K562 (cell line): ENCODE measurements around the gene ABCD3. TPM values are rescaled to one million over a fixed set of nuclear protein-coding genes. Genes with fewer than 3 reads are reported as not detected.

Source experiments
- KLF13 ChIP-seq: fragments of 450-650 bp; IDR thresholded peaks from 2 replicates; pipeline ENCODE4 v1.6.1; 2016; ENCODE audit warnings: missing genetic modification characterization, low read depth, mild to moderate bottlenecking, missing compliant biosample characterization, moderate library complexity, borderline replicate concordance
- LARP7 ChIP-seq: fragments of 450-650 bp; IDR thresholded peaks from 2 replicates; pipeline ENCODE4 v1.6.1; 2016
- OTX1 ChIP-seq: fragments of 450-650 bp; formaldehyde crosslinking; IDR thresholded peaks from 2 replicates; pipeline ENCODE4 v1.4.0; 2022; ENCODE audit warnings: mild to moderate bottlenecking
- PRMT5 ChIP-seq: sonication (generic); formaldehyde crosslinking; IDR thresholded peaks from 2 replicates; pipeline ENCODE4 v1.5.0; 2020; ENCODE audit warnings: missing genetic modification reagents
- RBM25 ChIP-seq: fragments of 200-400 bp; formaldehyde crosslinking; IDR thresholded peaks from 2 replicates; pipeline ENCODE4 v1.6.1; 2018; ENCODE audit warnings: low read length, low read depth, moderate library complexity; ENCODE audit not compliant: severe bottlenecking
- SIN3A ChIP-seq, 2 experiments: fragments of 150-350 bp in 1 of 2; IDR thresholded peaks; 2 replicates each; pipeline ENCODE4 v1.6.1; 2011 to 2016; ENCODE audit warnings: borderline replicate concordance in 2 of 2, low read depth in 2 of 2, low read length in 2 of 2, mild to moderate bottlenecking in 2 of 2, moderate library complexity in 2 of 2; ENCODE audit not compliant: control insufficient read depth in 1 of 2
- SMARCE1 ChIP-seq: fragments of 450-650 bp; IDR thresholded peaks from 2 replicates; pipeline ENCODE4 v1.7.1; 2016; ENCODE audit warnings: mild to moderate bottlenecking
- TFAM ChIP-seq: fragments of 250-450 bp; sonication (Bioruptor Pico); conservative IDR thresholded peaks from 2 replicates; pipeline ENCODE4 v1.5.0; 2021; ENCODE audit warnings: mild to moderate bottlenecking, moderate library complexity
- ZNF444 ChIP-seq: fragments of 250-450 bp; sonication (Bioruptor Pico); IDR thresholded peaks from 2 replicates; pipeline ENCODE4 v1.4.0; 2020; ENCODE audit warnings: mild to moderate bottlenecking, moderate library complexity
- ZNF668 ChIP-seq: fragments of 250-450 bp; sonication (Bioruptor Pico); IDR thresholded peaks from 2 replicates; pipeline ENCODE4 v1.8.0; 2022; ENCODE audit warnings: mild to moderate bottlenecking, inconsistent platforms
- polyA plus RNA-seq, 8 experiments: library from polyadenylated mRNA; depleted of rRNA in 4 of 8; stranded (reverse) in 5 of 8; unstranded in 3 of 8; fragments of >200 nt; fragmentation: Nextera tagmentation in 2 of 8; fragmentation: Illumina TruSeq in 1 of 8; extraction: Ambion mirVana in 2 of 8; extraction: Trizol in 1 of 8; gene quantifications; 2 replicates each; pipeline versions ENCODE4 v1.2.1 to v1.2.3, GENCODE V29; 2011 to 2014; ENCODE audit warnings: inconsistent platforms in 1 of 8, missing spikeins in 1 of 8
- total RNA-seq, 7 experiments: library from RNA; depleted of rRNA in 6 of 7; stranded (reverse); fragments of >200 nt in 6 of 7; fragmentation: Illumina TruSeq in 2 of 7; extraction: Trizol in 2 of 7; gene quantifications; 2 replicates each; pipeline versions ENCODE4 v1.2.1 to v1.2.3, GENCODE V29; 2011 to 2021; ENCODE audit warnings: low replicate concordance in 1 of 7
- TF ChIP-seq, protein P1 (sequence below): fragments of 250-450 bp; sonication (Bioruptor Pico); IDR thresholded peaks from 2 replicates; pipeline ENCODE4 v1.8.0; 2021; ENCODE audit warnings: moderate library complexity, mild to moderate bottlenecking, inconsistent platforms
- TF ChIP-seq, protein P2 (sequence below), 2 experiments: fragments of 450-650 bp; IDR thresholded peaks; 2 replicates each; pipeline ENCODE4 v1.6.1; 2016; ENCODE audit warnings: mild to moderate bottlenecking in 2 of 2, borderline replicate concordance in 1 of 2, low read depth in 1 of 2, moderate library complexity in 1 of 2
- TF ChIP-seq, protein P3 (sequence below), 2 experiments: IDR thresholded peaks; 2 replicates each; pipeline ENCODE4 v1.6.1; 2012; ENCODE audit warnings: improper control_type of control experiment in 2 of 2, low read depth in 2 of 2, low read length in 2 of 2, borderline replicate concordance in 1 of 2
- TF ChIP-seq, protein P4 (sequence below), 2 experiments: fragments of 450-650 bp in 1 of 2; sonication (generic) in 1 of 2; formaldehyde crosslinking in 1 of 2; IDR thresholded peaks in 1 of 2; conservative IDR thresholded peaks in 1 of 2; 2 replicates each; pipeline versions ENCODE4 v1.6.1 to v1.8.1; 2016 to 2023; ENCODE audit warnings: mild to moderate bottlenecking in 2 of 2, moderate library complexity in 2 of 2, inconsistent platforms in 1 of 2, missing genetic modification reagents in 1 of 2

Gene ABCD3
- total and polyA plus RNA-seq, 9 of the 15 experiments (the other 6 are each of a cell fraction or from before 2014, with no cell fraction given): 11.0 to 30.7 (median 15.5) TPM

DNA sequence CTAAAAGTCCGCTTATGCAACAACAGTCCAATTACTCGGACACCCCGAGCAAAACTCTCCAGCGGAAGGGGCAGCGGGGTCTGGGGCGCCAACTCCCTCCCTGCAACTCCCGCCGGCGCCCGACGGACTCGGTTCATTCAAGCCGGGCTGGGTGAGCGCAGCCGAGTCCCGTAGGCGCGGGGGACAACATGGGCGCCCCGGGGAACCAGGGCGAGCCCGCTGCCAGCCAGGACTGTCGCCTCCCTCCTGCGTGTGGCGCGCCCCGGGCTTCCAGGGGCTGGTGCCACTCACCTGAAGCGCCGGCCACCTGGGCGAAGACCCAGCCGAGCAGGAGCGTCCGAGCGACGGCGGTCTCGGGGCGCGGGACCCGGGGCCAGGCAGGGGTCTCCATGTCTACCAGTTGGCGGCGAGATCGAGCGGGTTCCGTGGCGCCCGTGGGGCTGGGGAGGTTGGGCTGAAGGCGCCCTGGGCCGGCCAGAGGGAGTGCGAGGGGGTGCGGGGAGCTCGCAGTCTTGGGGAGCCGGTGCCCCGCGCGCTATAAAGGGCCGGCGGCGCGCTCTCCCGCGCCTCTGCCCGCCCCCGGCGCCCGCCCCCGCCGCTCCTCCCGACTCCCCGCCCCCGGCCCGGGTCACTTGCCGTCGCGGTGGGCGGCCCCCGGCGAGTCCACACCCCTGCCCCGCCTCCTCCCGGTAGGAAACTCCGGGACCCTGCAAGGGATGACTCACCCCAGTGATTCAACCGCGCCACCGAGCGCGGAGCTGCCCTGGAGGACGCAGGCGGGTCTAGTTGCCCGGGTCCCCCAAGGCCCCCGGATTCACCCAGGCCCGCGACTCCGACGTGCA is 123.3 kb downstream of the ABCD3 start, which contains the start of gene F3 (continued):
- TF ChIP-seq ZNF668 (CRISPR knock-in tag) (no peak), ZNF444 (CRISPR knock-in tag) (no peak), KLF13 (tag) (no peak), SIN3A (IDR thresholded peaks at IDR 0.05; ENCODE audit: borderline replicate concordance in 2 of 2, control insufficient read depth in 1 of 2, low read depth in 2 of 2, low read length in 2 of 2) (no peak), TFAM (CRISPR knock-in tag) (no peak), RBM25 (no peak), OTX1 (CRISPR knock-in tag) (no peak), LARP7 (no peak), SMARCE1 (peak; percentile 60), PRMT5 (CRISPR knock-in tag) (no peak)
- TF ChIP-seq, protein P1, sequence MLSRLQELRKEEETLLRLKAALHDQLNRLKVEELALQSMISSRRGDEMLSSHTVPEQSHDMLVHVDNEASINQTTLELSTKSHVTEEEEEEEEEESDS (CRISPR knock-in tag): no peak
- TF ChIP-seq, protein P2, sequence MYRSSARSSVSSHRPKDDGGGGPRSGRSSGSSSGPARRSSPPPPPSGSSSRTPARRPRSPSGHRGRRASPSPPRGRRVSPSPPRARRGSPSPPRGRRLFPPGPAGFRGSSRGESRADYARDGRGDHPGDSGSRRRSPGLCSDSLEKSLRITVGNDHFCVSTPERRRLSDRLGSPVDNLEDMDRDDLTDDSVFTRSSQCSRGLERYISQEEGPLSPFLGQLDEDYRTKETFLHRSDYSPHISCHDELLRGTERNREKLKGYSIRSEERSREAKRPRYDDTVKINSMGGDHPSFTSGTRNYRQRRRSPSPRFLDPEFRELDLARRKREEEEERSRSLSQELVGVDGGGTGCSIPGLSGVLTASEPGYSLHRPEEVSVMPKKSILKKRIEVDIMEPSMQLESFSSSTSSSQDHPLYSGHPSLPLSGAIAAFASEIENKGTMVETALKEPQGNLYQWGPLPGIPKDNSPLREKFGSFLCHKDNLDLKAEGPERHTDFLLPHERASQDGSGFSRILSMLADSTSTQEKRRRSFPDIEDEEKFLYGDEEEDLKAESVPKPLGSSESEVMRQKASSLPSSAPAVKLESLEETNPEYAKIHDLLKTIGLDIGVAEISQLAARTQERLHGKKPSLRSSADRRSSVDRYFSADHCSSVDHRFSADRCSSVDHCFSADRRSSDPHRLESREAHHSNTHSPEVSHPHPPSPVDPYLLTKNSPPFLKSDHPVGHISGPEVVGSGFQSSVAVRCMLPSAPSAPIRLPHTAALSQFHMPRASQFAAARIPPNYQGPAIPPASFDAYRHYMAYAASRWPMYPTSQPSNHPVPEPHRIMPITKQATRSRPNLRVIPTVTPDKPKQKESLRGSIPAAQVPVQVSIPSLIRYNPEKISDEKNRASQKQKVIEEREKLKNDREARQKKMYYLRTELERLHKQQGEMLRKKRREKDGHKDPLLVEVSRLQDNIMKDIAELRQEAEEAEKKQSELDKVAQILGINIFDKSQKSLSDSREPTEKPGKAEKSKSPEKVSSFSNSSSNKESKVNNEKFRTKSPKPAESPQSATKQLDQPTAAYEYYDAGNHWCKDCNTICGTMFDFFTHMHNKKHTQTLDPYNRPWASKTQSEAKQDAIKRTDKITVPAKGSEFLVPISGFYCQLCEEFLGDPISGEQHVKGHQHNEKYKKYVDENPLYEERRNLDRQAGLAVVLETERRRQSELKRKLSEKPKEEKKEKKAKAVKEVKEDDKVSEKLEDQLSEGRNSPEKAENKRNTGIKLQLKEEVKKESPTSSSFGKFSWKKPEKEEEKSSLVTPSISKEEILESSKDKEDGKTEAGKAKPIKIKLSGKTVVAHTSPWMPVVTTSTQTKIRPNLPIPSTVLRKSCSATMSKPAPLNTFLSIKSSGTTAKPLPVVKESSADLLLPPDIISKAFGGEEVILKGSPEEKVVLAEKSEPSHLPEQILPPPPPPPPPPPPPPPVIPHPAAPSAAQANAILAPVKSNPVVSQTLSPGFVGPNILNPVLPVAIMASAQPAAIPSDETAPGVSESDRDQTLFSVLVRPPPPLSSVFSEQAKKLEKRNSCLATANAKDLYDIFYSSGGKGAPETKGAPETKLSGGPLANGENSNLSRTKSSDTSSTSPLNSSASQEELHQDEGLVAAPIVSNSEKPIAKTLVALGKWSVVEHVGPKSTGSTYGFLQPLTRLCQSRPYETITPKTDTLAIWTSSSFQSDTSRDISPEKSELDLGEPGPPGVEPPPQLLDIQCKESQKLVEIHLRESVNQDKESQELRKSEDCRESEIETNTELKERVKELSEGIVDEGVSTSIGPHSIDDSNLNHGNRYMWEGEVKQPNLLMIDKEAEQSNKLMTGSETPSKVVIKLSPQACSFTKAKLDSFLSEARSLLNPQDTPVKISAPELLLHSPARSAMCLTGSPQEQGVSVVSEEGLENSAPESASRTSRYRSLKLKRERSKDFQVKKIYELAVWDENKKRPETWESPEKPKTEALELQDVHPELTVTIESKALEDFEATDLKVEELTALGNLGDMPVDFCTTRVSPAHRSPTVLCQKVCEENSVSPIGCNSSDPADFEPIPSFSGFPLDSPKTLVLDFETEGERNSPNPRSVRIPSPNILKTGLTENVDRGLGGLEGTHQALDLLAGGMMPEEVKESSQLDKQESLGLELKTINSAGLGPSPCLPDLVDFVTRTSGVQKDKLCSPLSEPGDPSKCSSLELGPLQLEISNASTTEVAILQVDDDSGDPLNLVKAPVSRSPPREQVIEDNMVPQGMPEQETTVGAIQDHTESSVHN (IDR thresholded peaks at IDR 0.05; ENCODE audit: borderline replicate concordance in 1 of 2, low read depth in 1 of 2): no peak
- TF ChIP-seq, protein P3, sequence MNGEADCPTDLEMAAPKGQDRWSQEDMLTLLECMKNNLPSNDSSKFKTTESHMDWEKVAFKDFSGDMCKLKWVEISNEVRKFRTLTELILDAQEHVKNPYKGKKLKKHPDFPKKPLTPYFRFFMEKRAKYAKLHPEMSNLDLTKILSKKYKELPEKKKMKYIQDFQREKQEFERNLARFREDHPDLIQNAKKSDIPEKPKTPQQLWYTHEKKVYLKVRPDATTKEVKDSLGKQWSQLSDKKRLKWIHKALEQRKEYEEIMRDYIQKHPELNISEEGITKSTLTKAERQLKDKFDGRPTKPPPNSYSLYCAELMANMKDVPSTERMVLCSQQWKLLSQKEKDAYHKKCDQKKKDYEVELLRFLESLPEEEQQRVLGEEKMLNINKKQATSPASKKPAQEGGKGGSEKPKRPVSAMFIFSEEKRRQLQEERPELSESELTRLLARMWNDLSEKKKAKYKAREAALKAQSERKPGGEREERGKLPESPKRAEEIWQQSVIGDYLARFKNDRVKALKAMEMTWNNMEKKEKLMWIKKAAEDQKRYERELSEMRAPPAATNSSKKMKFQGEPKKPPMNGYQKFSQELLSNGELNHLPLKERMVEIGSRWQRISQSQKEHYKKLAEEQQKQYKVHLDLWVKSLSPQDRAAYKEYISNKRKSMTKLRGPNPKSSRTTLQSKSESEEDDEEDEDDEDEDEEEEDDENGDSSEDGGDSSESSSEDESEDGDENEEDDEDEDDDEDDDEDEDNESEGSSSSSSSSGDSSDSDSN (IDR thresholded peaks at IDR 0.05; ENCODE audit: borderline replicate concordance in 1 of 2, low read depth in 2 of 2, low read length in 2 of 2): no peak
- TF ChIP-seq, protein P4, sequence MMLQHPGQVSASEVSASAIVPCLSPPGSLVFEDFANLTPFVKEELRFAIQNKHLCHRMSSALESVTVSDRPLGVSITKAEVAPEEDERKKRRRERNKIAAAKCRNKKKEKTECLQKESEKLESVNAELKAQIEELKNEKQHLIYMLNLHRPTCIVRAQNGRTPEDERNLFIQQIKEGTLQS (IDR thresholded peaks at IDR 0.05): peak; percentile 91
- TF ChIP-seq, protein P4 (CRISPR knock-in tag; conservative IDR thresholded peaks at IDR 0.05): no peak
